HL-60/S4 treated with phorbol 12-myristate 13-acetate at 8.2 ng/mL for 4 days and 3 days (cell line): Measurements from ENCODE around the gene SYNE4.
"Not testable (repeated sequence)": the region's sequence is repeated elsewhere in the genome, so short reads cannot be mapped to it uniquely, and the experiment has no call there.

Experiments used
- in situ Hi-C: fragments of 300-500 bp; cut with MboI; formaldehyde crosslinking; loops from 2 replicates; pipeline ENCODE4 v1.15.0; 2022; ENCODE audit warnings: low sequenced_read_pairs

The SYNE4 gene

DNA sequence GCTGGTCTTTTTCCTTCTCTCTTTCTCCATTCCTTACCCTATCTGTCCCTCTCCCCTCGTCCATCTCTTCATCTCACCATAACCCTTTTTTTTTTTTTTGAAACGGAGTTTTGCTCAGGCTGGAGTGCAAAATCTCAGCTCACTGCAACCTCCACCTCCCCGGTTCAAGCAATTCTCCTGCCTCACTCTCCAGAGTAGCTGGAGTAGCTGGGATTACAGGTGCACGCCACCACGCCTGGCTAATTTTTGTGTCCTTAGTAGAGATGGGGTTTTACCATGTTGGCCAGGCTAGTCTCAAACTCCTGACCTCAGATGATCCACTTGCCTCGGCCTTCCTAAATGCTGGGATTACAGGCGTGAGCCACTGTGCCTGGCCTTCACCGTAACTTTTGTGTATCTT, 51.2 kb downstream of the SYNE4 start:
- in situ Hi-C loops, result not testable (repeated sequence)

DNA sequence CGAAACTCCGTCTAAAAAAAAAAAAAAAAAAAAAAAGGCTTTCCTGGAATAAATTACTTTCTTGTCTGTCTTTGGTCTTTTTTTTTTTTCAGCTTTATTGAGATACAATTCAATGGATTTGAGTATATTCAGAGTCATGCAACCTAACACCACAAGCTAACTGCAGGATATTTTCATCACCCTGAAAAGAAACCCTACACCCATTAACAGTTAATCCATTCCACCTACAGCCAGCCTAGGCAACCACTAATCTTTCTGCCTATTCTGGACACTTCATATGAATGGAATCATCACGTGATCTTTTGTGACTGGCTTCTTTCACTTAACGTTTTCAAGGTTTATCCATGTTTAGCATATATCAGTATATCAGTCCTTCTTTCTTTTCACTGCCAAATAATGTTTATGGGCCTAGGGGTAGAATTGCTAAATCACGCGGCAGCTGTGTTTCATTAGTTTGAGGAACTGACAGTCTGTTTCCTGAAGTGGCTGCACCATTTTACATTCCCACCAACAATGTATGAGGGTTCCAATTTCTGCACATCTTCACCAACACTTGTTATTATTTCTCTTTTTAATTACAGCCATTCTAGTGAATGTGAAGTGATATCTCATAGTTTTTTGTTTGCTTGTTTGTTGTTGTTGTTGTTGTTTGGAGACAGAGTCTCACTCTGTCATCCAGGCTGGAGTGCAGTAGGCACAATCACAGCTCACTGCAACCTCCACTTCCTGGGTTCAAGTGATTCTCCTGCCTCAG, 52.6 kb downstream of the SYNE4 start:
- in situ Hi-C loops, result no loop called here
